Keratinocyte (primary cell): ENCODE measurements around the gene ZNRF1. TPM values are rescaled to one million over a fixed set of nuclear protein-coding genes. Genes with fewer than 3 reads are reported as not detected.

ENCODE experiments used
- DNase-seq: peaks from one replicate; pipeline ENCODE4 v3.0.0-alpha.2; 2011; ENCODE audit warnings: low read depth, missing footprints, low spot score
- FAIRE-seq: peaks from 2 replicates; lab custom pipeline; 2011; peaks lifted over from hg19 to GRCh38; lab: Jason Lieb, UNC
- H2AFZ ChIP-seq: 2 replicates; pipeline ENCODE4 v1.6.0; 2012; ENCODE audit warnings: low read length, control low read depth, inconsistent platforms; ENCODE audit not compliant: control insufficient read depth
- H3K27ac ChIP-seq: 2 replicates; pipeline ENCODE4 v1.5.1; 2011; ENCODE audit warnings: low read length; ENCODE audit not compliant: control insufficient read depth, insufficient read depth
- H3K27me3 ChIP-seq: 3 replicates; pipeline ENCODE4 v1.6.0; 2011; ENCODE audit warnings: low read length; ENCODE audit not compliant: control insufficient read depth, insufficient read depth; ENCODE audit errors: extremely low read depth
- H3K36me3 ChIP-seq, 2 experiments: 2 replicates in 1 of 2; 3 replicates in 1 of 2; pipeline ENCODE4 v1.5.1; 2011; ENCODE audit warnings: low read length in 2 of 2, mild to moderate bottlenecking in 1 of 2; ENCODE audit not compliant: control insufficient read depth in 2 of 2, insufficient read depth in 2 of 2; ENCODE audit errors: extremely low read depth in 1 of 2
- H3K4me1 ChIP-seq: 3 replicates; pipeline ENCODE4 v1.5.1; 2011; ENCODE audit warnings: low read length; ENCODE audit not compliant: control insufficient read depth, insufficient read depth; ENCODE audit errors: extremely low read depth
- H3K4me2 ChIP-seq: 3 replicates; pipeline ENCODE4 v1.6.0; 2011; ENCODE audit warnings: low read depth, low read length; ENCODE audit not compliant: control insufficient read depth, insufficient read depth; ENCODE audit errors: extremely low read depth
- H3K4me3 ChIP-seq, 3 experiments: fragments of 200-600 bp in 1 of 3; sonication (generic) in 1 of 3; 2 replicates in 2 of 3; 3 replicates in 1 of 3; pipeline ENCODE4 v1.5.1; 2011 to 2016; ENCODE audit warnings: low read length in 3 of 3, mild to moderate bottlenecking in 3 of 3, control low read depth in 2 of 3, inconsistent platforms in 1 of 3, low read depth in 1 of 3, mixed read lengths in 1 of 3, mixed run types in 1 of 3, moderate library complexity in 1 of 3; ENCODE audit not compliant: control insufficient read depth in 2 of 3, insufficient read depth in 2 of 3; ENCODE audit errors: extremely low read depth in 1 of 3
- H3K79me2 ChIP-seq: 2 replicates; pipeline ENCODE4 v1.6.0; 2012; ENCODE audit warnings: low read length; ENCODE audit not compliant: control insufficient read depth, insufficient read depth
- H3K9ac ChIP-seq: 3 replicates; pipeline ENCODE4 v1.6.0; 2011; ENCODE audit warnings: low read length; ENCODE audit not compliant: control insufficient read depth, insufficient read depth; ENCODE audit errors: extremely low read depth
- H3K9me1 ChIP-seq: 3 replicates; pipeline ENCODE4 v1.6.0; 2011; ENCODE audit warnings: low read length; ENCODE audit not compliant: control insufficient read depth, insufficient read depth; ENCODE audit errors: extremely low read depth
- H3K9me3 ChIP-seq: 2 replicates; pipeline ENCODE4 v1.5.1; 2012; ENCODE audit warnings: low read depth, low read length; ENCODE audit not compliant: control insufficient read depth
- H4K20me1 ChIP-seq: 3 replicates; pipeline ENCODE4 v1.6.0; 2011; ENCODE audit warnings: low read length; ENCODE audit not compliant: control insufficient read depth, insufficient read depth; ENCODE audit errors: extremely low read depth
- CTCF ChIP-seq, 3 experiments: IDR thresholded peaks in 1 of 3; conservative IDR thresholded peaks in 1 of 3; optimal IDR thresholded peaks in 1 of 3; 2 replicates in 2 of 3; 3 replicates in 1 of 3; pipeline versions ENCODE3 to v1.5.1; 2011; ENCODE audit warnings: low read length in 3 of 3, mild to moderate bottlenecking in 3 of 3, moderate library complexity in 2 of 3, control low read depth in 1 of 3, inconsistent platforms in 1 of 3; ENCODE audit not compliant: insufficient read depth in 2 of 3; ENCODE audit errors: extremely low read depth in 1 of 3
- EZH2 ChIP-seq: IDR thresholded peaks from one replicate; pipeline ENCODE4 v1.6.1; 2012; ENCODE audit warnings: inconsistent platforms, mild to moderate bottlenecking, low read length, moderate library complexity
- dilution Hi-C: fragments of 300-500 bp; cut with MboI; formaldehyde crosslinking; loops from one replicate; pipeline ENCODE4 v1.7.0; 2020; ENCODE audit warnings: low sequenced_read_pairs; ENCODE audit not compliant: extremely low pct_ligation_motif_present
- polyA plus RNA-seq, 5 experiments: library from polyadenylated mRNA; depleted of rRNA in 3 of 5; stranded (reverse) in 3 of 5; stranded (forward) in 1 of 5; unstranded in 1 of 5; fragments of >200 nt; gene quantifications; 1 replicate in 1 of 5; 2 replicates in 3 of 5; 3 replicates in 1 of 5; pipeline versions ENCODE4 v1.2.1 to v1.2.3, GENCODE V29; 2011 to 2012; ENCODE audit warnings: missing spikeins in 2 of 5, low read depth in 1 of 5, low replicate concordance in 1 of 5

Gene ZNRF1
- polyA plus RNA-seq, 1 donor (not counting 4 experiments of a cell fraction or from before 2014, with no cell fraction given): 19.1 TPM

GRCh38 chr16:74982256-74982655 lies 16.6 kb upstream of the ZNRF1 start:
- Histone ChIP-seq H3K4me3 (no peak overlapping the region), H3K9me3 (no peaks in the 10 kb centered on the region), H4K20me1 (no peaks in the 10 kb centered on the region), H3K4me2 (peak overlapping the region; percentile 10), H3K36me3 (peaks cover 2 to 6% of the 10 kb centered on the region in 2 experiments), H3K27ac (no peak overlapping the region), H3K4me1 (peaks cover 4% of the 10 kb centered on the region), H3K9ac (no peak overlapping the region), H3K9me1 (no peaks in the 10 kb centered on the region), H2AFZ (no peak overlapping the region), H3K79me2 (peaks cover 41% of the 10 kb centered on the region), H3K27me3 (no peaks in the 10 kb centered on the region)
- FAIRE-seq (no peak), DNase-seq (no peak)
- TF ChIP-seq EZH2 (no peak), CTCF (optimal IDR thresholded peaks at IDR 0.05 in 1 of 3, IDR thresholded peaks at IDR 0.05 in 1 of 3, conservative IDR thresholded peaks at IDR 0.05 in 1 of 3; ENCODE audit: extremely low read depth in 1 of 3, insufficient read depth in 2 of 3, low read length in 3 of 3) (no peak)
- dilution Hi-C loops: no loop called here

- Histone ChIP-seq H3K4me1 (peaks cover 4% of the 10 kb centered on the region), H3K27me3 (no peaks in the 10 kb centered on the region), H2AFZ (peak overlapping the region; percentile 93), H4K20me1 (no peaks in the 10 kb centered on the region), H3K9me3 (no peaks in the 10 kb centered on the region), H3K36me3 (peaks cover 0 to 4% of the 10 kb centered on the region in 2 experiments), H3K9ac (peak overlapping the region; percentile 93), H3K4me2 (peak overlapping the region; percentile 93), H3K9me1 (no peaks in the 10 kb centered on the region), H3K79me2 (peaks cover 33% of the 10 kb centered on the region), H3K4me3 (peak overlapping the region; percentile 75 to 100 (median 96)), H3K27ac (peak overlapping the region; percentile 91)
- FAIRE-seq (no peak), DNase-seq (no peak)
- dilution Hi-C loops: no loop called here
- no peak for TF ChIP-seq EZH2
- TF ChIP-seq CTCF (optimal IDR thresholded peaks at IDR 0.05 in 1 of 3, IDR thresholded peaks at IDR 0.05 in 1 of 3, conservative IDR thresholded peaks at IDR 0.05 in 1 of 3; ENCODE audit: extremely low read depth in 1 of 3, insufficient read depth in 2 of 3, low read length in 3 of 3): no peak
Observed at GRCh38 chr16:74984194-74984528, 14.7 kb upstream of the ZNRF1 start.
